ENCODE measurements around the gene DENND1A.

DNA sequence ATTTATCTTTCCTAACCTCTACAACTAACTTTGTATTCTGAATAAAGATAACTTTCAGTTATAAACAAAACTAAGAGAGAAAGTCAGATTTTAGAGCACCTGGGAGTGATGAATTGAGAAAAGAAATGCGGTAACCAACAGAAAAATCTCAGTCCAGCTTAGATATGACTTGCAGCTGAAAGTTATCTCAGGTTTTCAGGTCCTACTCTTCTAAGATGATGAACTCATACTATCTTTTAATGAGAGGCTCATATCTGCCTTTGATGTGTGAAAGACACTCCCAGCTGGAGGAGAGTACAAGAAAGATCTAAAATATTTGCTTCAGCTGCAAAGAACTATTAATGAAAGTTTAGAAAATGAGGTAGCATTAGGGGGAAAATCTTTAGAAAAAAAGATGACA is 190.5 kb downstream of the DENND1A start:
- no peak for TF ChIP-seq POLR2A (IDR thresholded peaks at IDR 0.05)
- TF ChIP-seq, protein P1, sequence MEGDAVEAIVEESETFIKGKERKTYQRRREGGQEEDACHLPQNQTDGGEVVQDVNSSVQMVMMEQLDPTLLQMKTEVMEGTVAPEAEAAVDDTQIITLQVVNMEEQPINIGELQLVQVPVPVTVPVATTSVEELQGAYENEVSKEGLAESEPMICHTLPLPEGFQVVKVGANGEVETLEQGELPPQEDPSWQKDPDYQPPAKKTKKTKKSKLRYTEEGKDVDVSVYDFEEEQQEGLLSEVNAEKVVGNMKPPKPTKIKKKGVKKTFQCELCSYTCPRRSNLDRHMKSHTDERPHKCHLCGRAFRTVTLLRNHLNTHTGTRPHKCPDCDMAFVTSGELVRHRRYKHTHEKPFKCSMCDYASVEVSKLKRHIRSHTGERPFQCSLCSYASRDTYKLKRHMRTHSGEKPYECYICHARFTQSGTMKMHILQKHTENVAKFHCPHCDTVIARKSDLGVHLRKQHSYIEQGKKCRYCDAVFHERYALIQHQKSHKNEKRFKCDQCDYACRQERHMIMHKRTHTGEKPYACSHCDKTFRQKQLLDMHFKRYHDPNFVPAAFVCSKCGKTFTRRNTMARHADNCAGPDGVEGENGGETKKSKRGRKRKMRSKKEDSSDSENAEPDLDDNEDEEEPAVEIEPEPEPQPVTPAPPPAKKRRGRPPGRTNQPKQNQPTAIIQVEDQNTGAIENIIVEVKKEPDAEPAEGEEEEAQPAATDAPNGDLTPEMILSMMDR (IDR thresholded peaks at IDR 0.05): no peak

Measured in heart left ventricle (tissue), 13 donors.